Endodermal cell (in vitro differentiated cells): ENCODE data around the gene FOXC2. TPM values are rescaled to one million over a fixed set of nuclear protein-coding genes. Genes with fewer than 3 reads are reported as not detected.

Source experiments
- DNase-seq: peaks from one replicate; pipeline ENCODE4 v3.0.0-alpha.2; 2017
- H3K27ac ChIP-seq: 2 replicates; pipeline ENCODE4 v1.5.1; 2013; ENCODE audit warnings: mild to moderate bottlenecking, low read depth, low read length, moderate library complexity
- H3K27me3 ChIP-seq: 2 replicates; pipeline ENCODE4 v1.6.1; 2013; ENCODE audit warnings: mild to moderate bottlenecking, low read length, moderate library complexity; ENCODE audit not compliant: insufficient read depth, control insufficient read depth, poor library complexity, severe bottlenecking
- H3K36me3 ChIP-seq: 2 replicates; pipeline ENCODE4 v1.7.0; 2013; ENCODE audit warnings: mild to moderate bottlenecking, low read length, moderate library complexity; ENCODE audit not compliant: control insufficient read depth, insufficient read depth
- H3K4me1 ChIP-seq: one replicate; pipeline ENCODE4 v1.7.0; 2013; ENCODE audit warnings: low read length; ENCODE audit not compliant: control insufficient read depth, insufficient read depth
- H3K4me3 ChIP-seq: 2 replicates; pipeline ENCODE4 v1.5.1; 2013; ENCODE audit warnings: mild to moderate bottlenecking, low read length, moderate library complexity
- H3K9ac ChIP-seq: 2 replicates; pipeline ENCODE4 v1.6.1; 2013; ENCODE audit warnings: mild to moderate bottlenecking, low read length, moderate library complexity; ENCODE audit not compliant: poor library complexity, severe bottlenecking; ENCODE audit errors: extremely low read depth
- H3K9me3 ChIP-seq: 2 replicates; pipeline ENCODE4 v1.6.1; 2013; ENCODE audit warnings: mild to moderate bottlenecking, low read length, moderate library complexity; ENCODE audit not compliant: control insufficient read depth
- H3K27ac Mint-ChIP-seq: 2 replicates; pipeline ENCODE4 v1.8.0; 2020; ENCODE audit warnings: mixed read lengths
- H3K27me3 Mint-ChIP-seq: 2 replicates; pipeline ENCODE4 v1.8.0; 2021; ENCODE audit warnings: mild to moderate bottlenecking, mixed read lengths; ENCODE audit not compliant: insufficient read depth
- H3K36me3 Mint-ChIP-seq: 2 replicates; pipeline ENCODE4 v1.8.0; 2020; ENCODE audit warnings: low read depth, mixed read lengths
- H3K4me1 Mint-ChIP-seq: 2 replicates; pipeline ENCODE4 v1.8.0; 2020; ENCODE audit warnings: mixed read lengths
- H3K4me3 Mint-ChIP-seq: 2 replicates; pipeline ENCODE4 v1.8.0; 2020; ENCODE audit warnings: mild to moderate bottlenecking, moderate library complexity, mixed read lengths
- H3K9me3 Mint-ChIP-seq: 2 replicates; pipeline ENCODE4 v1.8.0; 2020; ENCODE audit warnings: mild to moderate bottlenecking, mixed read lengths
- CTCF ChIP-seq: fragments of 200-600 bp; sonication (generic); conservative IDR thresholded peaks from 2 replicates; pipeline ENCODE4 v1.5.0; 2021; ENCODE audit warnings: antibody characterized with exemption, mild to moderate bottlenecking
- WGBS, 2 experiments: methylation state at CpG; one replicate each; pipeline versions ENCODE4 v1.1.5 to v1.1.7; 2013; ENCODE audit warnings: missing lambda C conversion rate in 2 of 2, mixed read lengths in 1 of 2; ENCODE audit not compliant: insufficient coverage in 1 of 2, insufficient read length in 1 of 2; 5-methylcytosine and 5-hydroxymethylcytosine counted together
- total RNA-seq, 2 donors: library from RNA; stranded (reverse); fragmentation: NEBNext Ultra II Directional in 1 of 2; extraction: Animal tissue kit (Norgen Biotek cat#: 25700) in 1 of 2; gene quantifications; 2 replicates in 1 of 2; 3 replicates in 1 of 2; pipeline ENCODE4 v1.2.1, GENCODE V29; 2021

Gene FOXC2
- total RNA-seq, 2 donors from 2014 or later: 0.20 TPM; not detected in 1

DNA sequence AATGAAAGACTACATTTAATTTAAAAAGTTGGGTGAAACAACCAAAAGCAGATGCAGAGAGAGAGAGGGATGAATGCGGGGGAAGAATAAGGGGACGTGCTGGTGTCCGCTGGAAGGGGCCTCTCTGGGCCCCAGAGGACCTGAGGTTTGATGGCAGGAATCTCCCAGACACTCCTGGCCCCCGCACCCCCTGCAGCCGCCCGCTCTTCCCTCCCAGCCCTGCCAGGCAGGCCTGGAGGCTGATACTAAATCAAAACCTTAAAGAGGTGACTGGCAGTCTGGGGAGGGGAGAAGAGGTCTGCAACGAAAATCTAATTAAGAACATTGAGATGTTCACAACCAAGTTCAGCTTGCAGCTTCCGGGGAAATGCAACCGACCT is 14.2 kb downstream of the FOXC2 start:
- Mint-ChIP-seq H3K4me1 (peaks cover 19% of the 10 kb centered on the region), H3K27me3 (peaks cover 80% of the 10 kb centered on the region), H3K27ac (no peak overlapping the region), H3K36me3 (no peaks in the 10 kb centered on the region), H3K9me3 (no peaks in the 10 kb centered on the region), H3K4me3 (no peak overlapping the region)
- Histone ChIP-seq H3K9me3 (no peaks in the 10 kb centered on the region), H3K4me3 (no peak overlapping the region), H3K27ac (no peak overlapping the region), H3K9ac (no peak overlapping the region), H3K36me3 (no peaks in the 10 kb centered on the region), H3K4me1 (peaks cover 3% of the 10 kb centered on the region), H3K27me3 (peaks cover 95% of the 10 kb centered on the region)
- WGBS, 2 experiments: 86 to 95% methylated on average over 6 to 9 of the region's 9 CpGs
- TF ChIP-seq CTCF: no peak
- DNase-seq: no peak

GRCh38 chr16:86581458-86581857 is 14.8 kb downstream of the FOXC2 start:
- DNase-seq: no peak
- Mint-ChIP-seq H3K27ac (no peak overlapping the region), H3K36me3 (no peaks in the 10 kb centered on the region), H3K4me3 (no peak overlapping the region), H3K9me3 (no peaks in the 10 kb centered on the region), H3K4me1 (peaks cover 15% of the 10 kb centered on the region), H3K27me3 (peaks cover 76% of the 10 kb centered on the region)
- H3K27ac ChIP-seq: no peak overlapping the region
- H3K9me3 ChIP-seq: no peaks in the 10 kb centered on the region
- TF ChIP-seq CTCF: no peak
- H3K4me3 ChIP-seq: no peak overlapping the region
- H3K36me3 ChIP-seq: no peaks in the 10 kb centered on the region
- WGBS, 2 experiments: 83 to 87% methylated on average over 2 to 4 of the region's 4 CpGs
- peaks cover 2% of the 10 kb centered on the region for H3K4me1 ChIP-seq
- H3K27me3 ChIP-seq: peaks cover 95% of the 10 kb centered on the region
- no peak overlapping the region for H3K9ac ChIP-seq

DNA sequence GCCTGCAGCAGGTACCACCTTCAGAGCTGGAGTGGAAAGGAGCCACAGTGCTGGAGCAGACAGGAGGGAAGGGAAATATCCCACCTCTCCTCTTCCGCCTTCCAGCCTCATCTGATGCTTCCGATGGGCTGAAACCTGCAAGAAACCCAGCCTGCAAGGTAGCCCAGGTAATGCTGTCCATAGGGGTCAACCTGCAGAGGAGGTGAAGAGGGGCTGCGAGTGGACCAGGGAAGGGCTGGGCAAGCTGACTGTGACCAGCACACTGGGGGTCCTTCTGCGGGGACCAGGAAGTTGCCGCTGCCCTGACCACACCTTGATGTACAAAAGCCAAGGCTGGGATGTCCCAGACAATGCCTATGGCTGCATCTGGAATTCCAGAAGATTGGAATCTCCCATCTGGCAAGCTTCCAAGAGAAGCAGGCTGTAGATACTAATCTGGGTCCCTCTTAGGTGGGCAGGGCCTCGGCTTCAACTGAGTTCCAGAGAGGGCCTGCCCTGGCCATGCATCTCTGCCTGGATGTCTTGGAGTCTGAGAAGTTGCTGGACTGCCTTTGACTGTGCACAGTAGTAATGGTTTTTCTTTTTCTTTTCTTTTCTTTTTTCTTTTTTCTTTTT is 17.5 kb downstream of the FOXC2 start:
- Mint-ChIP-seq H3K27ac (no peak overlapping the region), H3K27me3 (peaks cover 51% of the 10 kb centered on the region), H3K36me3 (no peaks in the 10 kb centered on the region), H3K4me3 (no peak overlapping the region), H3K4me1 (peaks cover 4% of the 10 kb centered on the region), H3K9me3 (no peaks in the 10 kb centered on the region)
- no peak for TF ChIP-seq CTCF
- Histone ChIP-seq H3K27ac (no peak overlapping the region), H3K9me3 (no peaks in the 10 kb centered on the region), H3K36me3 (no peaks in the 10 kb centered on the region), H3K4me3 (no peak overlapping the region), H3K9ac (no peak overlapping the region), H3K27me3 (peaks cover 78% of the 10 kb centered on the region), H3K4me1 (no peaks in the 10 kb centered on the region)
- WGBS, 2 experiments: 86 to 100% methylated on average over 2 to 6 of the region's 6 CpGs
- no peak for DNase-seq
